H9 (cell line): ENCODE data around the gene RAD51C. TPM values are rescaled to one million over a fixed set of nuclear protein-coding genes. Genes with fewer than 3 reads are reported as not detected.
A peak's percentile ranks its signal among the peaks of the same experiment; 100 is the strongest.
"Not testable (repeated sequence)": the region's sequence is repeated elsewhere in the genome, so short reads cannot be mapped to it uniquely, and the experiment has no call there.

Experiments used
- DNase-seq: peaks from one replicate; pipeline ENCODE4 v3.0.0-alpha.2; 2017
- H2AFZ ChIP-seq: one replicate; pipeline ENCODE4 v1.6.1; 2013; ENCODE audit warnings: mild to moderate bottlenecking, low read length, control low read depth, moderate library complexity
- H2AK5ac ChIP-seq: 2 replicates; pipeline ENCODE4 v1.6.1; 2013; ENCODE audit warnings: low read length, control low read depth, mixed read lengths; ENCODE audit not compliant: insufficient read length
- H2BK120ac ChIP-seq: one replicate; pipeline ENCODE4 v1.6.1; 2013; ENCODE audit warnings: low read depth, mild to moderate bottlenecking, low read length, control low read depth, inconsistent platforms; ENCODE audit not compliant: poor library complexity, severe bottlenecking
- H2BK12ac ChIP-seq: 2 replicates; pipeline ENCODE4 v1.6.1; 2013; ENCODE audit warnings: low read length, control low read depth, mixed read lengths, low read depth; ENCODE audit not compliant: insufficient read length
- H2BK15ac ChIP-seq: 2 replicates; pipeline ENCODE4 v1.6.1; 2013; ENCODE audit warnings: low read depth, low read length, control low read depth
- H2BK20ac ChIP-seq: one replicate; pipeline ENCODE4 v1.6.1; 2013; ENCODE audit warnings: low read depth, mild to moderate bottlenecking, low read length, control low read depth, inconsistent platforms; ENCODE audit not compliant: poor library complexity, severe bottlenecking
- H2BK5ac ChIP-seq: 2 replicates; pipeline ENCODE4 v1.6.1; 2013; ENCODE audit warnings: low read length, control low read depth, mixed read lengths; ENCODE audit not compliant: insufficient read length
- H3K14ac ChIP-seq: 2 replicates; pipeline ENCODE4 v1.6.1; 2013; ENCODE audit warnings: low read length, control low read depth; ENCODE audit not compliant: insufficient read depth
- H3K18ac ChIP-seq: 2 replicates; pipeline ENCODE4 v1.6.1; 2013; ENCODE audit warnings: low read depth, mild to moderate bottlenecking, mixed read lengths, low read length, control low read depth; ENCODE audit not compliant: insufficient read length
- H3K23ac ChIP-seq: 2 replicates; pipeline ENCODE4 v1.6.1; 2013; ENCODE audit warnings: low read length, control low read depth, mixed read lengths, low read depth; ENCODE audit not compliant: insufficient read length
- H3K23me2 ChIP-seq: 2 replicates; pipeline ENCODE4 v1.6.1; 2013; ENCODE audit warnings: low read depth, mild to moderate bottlenecking, mixed read lengths, low read length, control low read depth; ENCODE audit not compliant: insufficient read length, poor library complexity, severe bottlenecking
- H3K27ac ChIP-seq: 2 replicates; pipeline ENCODE4 v1.5.1; 2013; ENCODE audit warnings: low read length, control low read depth, mixed read lengths, low read depth; ENCODE audit not compliant: insufficient read length
- H3K27me3 ChIP-seq: 2 replicates; pipeline ENCODE4 v1.6.1; 2013; ENCODE audit warnings: low read length, control low read depth, inconsistent platforms; ENCODE audit not compliant: insufficient read depth
- H3K4ac ChIP-seq: 2 replicates; pipeline ENCODE4 v1.6.1; 2013; ENCODE audit warnings: low read depth, mild to moderate bottlenecking, control low read depth, inconsistent platforms, low read length, moderate library complexity
- H3K4me1 ChIP-seq: 2 replicates; pipeline ENCODE4 v1.6.1; 2013; ENCODE audit warnings: low read length, control low read depth, inconsistent platforms; ENCODE audit not compliant: insufficient read depth
- H3K4me2 ChIP-seq: 2 replicates; pipeline ENCODE4 v1.6.1; 2013; ENCODE audit warnings: low read length, control low read depth, mixed read lengths; ENCODE audit not compliant: insufficient read length, insufficient read depth
- H3K56ac ChIP-seq: 2 replicates; pipeline ENCODE4 v1.6.1; 2013; ENCODE audit warnings: low read depth, mild to moderate bottlenecking, mixed read lengths, low read length, control low read depth; ENCODE audit not compliant: insufficient read length
- H3K79me1 ChIP-seq: 2 replicates; pipeline ENCODE4 v1.6.1; 2013; ENCODE audit warnings: low read depth, mild to moderate bottlenecking, moderate library complexity, low read length, control low read depth, inconsistent platforms; ENCODE audit not compliant: insufficient read depth, poor library complexity, severe bottlenecking
- H3K79me2 ChIP-seq: 2 replicates; pipeline ENCODE4 v1.6.1; 2013; ENCODE audit warnings: low read length, control low read depth, inconsistent platforms; ENCODE audit not compliant: insufficient read depth
- H3K9ac ChIP-seq: 2 replicates; pipeline ENCODE4 v1.6.1; 2013; ENCODE audit warnings: low read length, control low read depth, mixed read lengths; ENCODE audit not compliant: insufficient read length; ENCODE audit errors: extremely low read depth
- H3K9me3 ChIP-seq: one replicate; pipeline ENCODE4 v1.6.1; 2013; ENCODE audit warnings: low read depth, low read length, inconsistent platforms; ENCODE audit not compliant: control insufficient read depth
- H3T11ph ChIP-seq: one replicate; pipeline ENCODE4 v1.6.1; 2013; ENCODE audit warnings: mild to moderate bottlenecking, low read length, control low read depth, inconsistent platforms
- H4K20me1 ChIP-seq: one replicate; pipeline ENCODE4 v1.6.1; 2013; ENCODE audit not compliant: control insufficient read depth, insufficient read length, insufficient read depth
- H4K5ac ChIP-seq: 2 replicates; pipeline ENCODE4 v1.6.1; 2013; ENCODE audit warnings: low read depth, mild to moderate bottlenecking, mixed read lengths, low read length, control low read depth; ENCODE audit not compliant: insufficient read length
- H4K8ac ChIP-seq: replicated peaks from 2 replicates; pipeline ENCODE4 v1.6.1; 2013; ENCODE audit warnings: low read length, control low read depth, mixed read lengths, low read depth; ENCODE audit not compliant: insufficient read length
- H4K91ac ChIP-seq: 2 replicates; pipeline ENCODE4 v1.6.1; 2013; ENCODE audit warnings: low read depth, mild to moderate bottlenecking, moderate library complexity, mixed read lengths, low read length, control low read depth; ENCODE audit not compliant: insufficient read length
- H3K27ac Mint-ChIP-seq, 3 experiments: 2 replicates in 2 of 3; 3 replicates in 1 of 3; pipeline ENCODE4 v1.8.0; 2020 to 2021; ENCODE audit warnings: mixed read lengths in 3 of 3, mild to moderate bottlenecking in 1 of 3, moderate library complexity in 1 of 3
- H3K27me3 Mint-ChIP-seq: 2 replicates; pipeline ENCODE4 v1.8.0; 2021; ENCODE audit warnings: low read depth, mild to moderate bottlenecking, moderate library complexity, mixed read lengths
- H3K36me3 Mint-ChIP-seq, 3 experiments: 2 replicates in 2 of 3; 3 replicates in 1 of 3; pipeline ENCODE4 v1.8.0; 2020 to 2021; ENCODE audit warnings: low read depth in 3 of 3, mixed read lengths in 3 of 3; ENCODE audit not compliant: insufficient read depth in 1 of 3
- H3K4me1 Mint-ChIP-seq, 2 experiments: 2 replicates each; pipeline ENCODE4 v1.8.0; 2020; ENCODE audit warnings: mixed read lengths in 2 of 2
- H3K4me3 Mint-ChIP-seq, 2 experiments: 2 replicates in 1 of 2; 3 replicates in 1 of 2; pipeline ENCODE4 v1.8.0; 2020 to 2021; ENCODE audit warnings: mild to moderate bottlenecking in 2 of 2, mixed read lengths in 2 of 2, moderate library complexity in 1 of 2
- H3K9me3 Mint-ChIP-seq, 2 experiments: 2 replicates in 1 of 2; 3 replicates in 1 of 2; pipeline ENCODE4 v1.8.0; 2020; ENCODE audit warnings: mild to moderate bottlenecking in 2 of 2, mixed read lengths in 2 of 2, moderate library complexity in 1 of 2
- CTCF ChIP-seq: fragments of 200-600 bp; sonication (generic); conservative IDR thresholded peaks from 3 replicates; pipeline ENCODE4 v1.8.0; 2021; ENCODE audit warnings: antibody characterized with exemption, mild to moderate bottlenecking
- WGBS: extraction: QIAGEN DNeasy Blood & Tissue Kit; methylation state at CpG from one replicate; pipeline ENCODE4 v1.1.7; 2013; ENCODE audit warnings: missing lambda C conversion rate, low lambda C conversion rate, mixed read lengths; ENCODE audit not compliant: insufficient read length; ENCODE audit errors: extremely low coverage; 5-methylcytosine and 5-hydroxymethylcytosine counted together
- total RNA-seq: library from RNA; stranded (reverse); gene quantifications from 2 replicates; pipeline ENCODE4 v1.2.1, GENCODE V29; 2021

Gene RAD51C
- total RNA-seq, 1 experiment from 2014 or later, result 11.3 TPM

- H3K4me1 ChIP-seq, result no peaks in the 10 kb centered on the region
- no peak for TF ChIP-seq CTCF
- no peaks in the 10 kb centered on the region for H3K9me3 Mint-ChIP-seq
- no peak overlapping the region for H4K91ac ChIP-seq
- H2AFZ ChIP-seq, result no peak overlapping the region
- H3K56ac ChIP-seq, result no peak overlapping the region
- no peak overlapping the region for H3T11ph ChIP-seq
- H4K8ac ChIP-seq, result no peak overlapping the region
- H4K20me1 ChIP-seq, result no peaks in the 10 kb centered on the region
- no peak overlapping the region for H2BK12ac ChIP-seq
- no peaks in the 10 kb centered on the region; the same call in none of the 2 replicates for H3K27me3 Mint-ChIP-seq
- H3K36me3 Mint-ChIP-seq, result no peaks in the 10 kb centered on the region
- no peak overlapping the region for H3K4ac ChIP-seq
- no peaks in the 10 kb centered on the region for H3K79me2 ChIP-seq
- no peaks in the 10 kb centered on the region for H3K9me3 ChIP-seq
- peaks cover under 1 to 2% of the 10 kb centered on the region in 2 experiments; a peak in 1 of 4 replicates for H3K4me1 Mint-ChIP-seq
- no peaks in the 10 kb centered on the region for H3K79me1 ChIP-seq
- no peak overlapping the region for H2BK20ac ChIP-seq
- no peak overlapping the region for H3K4me2 ChIP-seq
- H2BK15ac ChIP-seq, result no peak overlapping the region
- H3K27ac Mint-ChIP-seq, result no peak overlapping the region; a peak in 1 of 7 replicates
- H3K23me2 ChIP-seq, result no peaks in the 10 kb centered on the region
- no peak overlapping the region for H2AK5ac ChIP-seq
- H3K18ac ChIP-seq, result no peak overlapping the region
- no peak overlapping the region for H3K9ac ChIP-seq
- no peaks in the 10 kb centered on the region for H3K27me3 ChIP-seq
- DNase-seq, result no peak
- H2BK120ac ChIP-seq, result no peak overlapping the region
- H2BK5ac ChIP-seq, result no peak overlapping the region
- H3K14ac ChIP-seq, result no peak overlapping the region
- no peak overlapping the region for H3K23ac ChIP-seq
- no peak overlapping the region for H3K27ac ChIP-seq
- H3K4me3 Mint-ChIP-seq, result no peak overlapping the region
- no peak overlapping the region for H4K5ac ChIP-seq
These were observed 44.2 kb upstream of the RAD51C start for GRCh38 chr17:58648236-58648635.

GRCh38 chr17:58657962-58658803, 34.2 kb upstream of the RAD51C start:
- WGBS, result no CpG with 5 or more reads among the region's 10 CpGs
- not testable (repeated sequence) for H3K4me1 ChIP-seq, H3K9me3 ChIP-seq, H3K23ac ChIP-seq, H3K36me3 Mint-ChIP-seq, H2BK15ac ChIP-seq, H3K18ac ChIP-seq, H2BK20ac ChIP-seq, H3K23me2 ChIP-seq, H2BK12ac ChIP-seq, H2BK5ac ChIP-seq, H4K5ac ChIP-seq, H2AFZ ChIP-seq, H2BK120ac ChIP-seq, H3K14ac ChIP-seq, H3K9ac ChIP-seq, H3K4ac ChIP-seq, H3K27ac ChIP-seq, H3K79me2 ChIP-seq, H3K79me1 ChIP-seq, H3K9me3 Mint-ChIP-seq, H3T11ph ChIP-seq, H4K20me1 ChIP-seq, H3K56ac ChIP-seq, H3K27me3 ChIP-seq, H4K91ac ChIP-seq, H4K8ac ChIP-seq, H2AK5ac ChIP-seq
- Mint-ChIP-seq H3K27me3 (peaks cover 19% of the 10 kb centered on the region), H3K27ac (peak overlapping the region; percentile 100), H3K4me1 (peaks cover 22 to 24% of the 10 kb centered on the region in 2 experiments), H3K4me3 (peak overlapping the region; percentile 66 to 73)
- peak overlapping the region; percentile 48 for H3K4me2 ChIP-seq
- peak; percentile 71 for DNase-seq
